Hepatic stellate cell (primary cell): ENCODE data around the gene FURIN.
"Not testable (repeated sequence)": the region's sequence is repeated elsewhere in the genome, so short reads cannot be mapped to it uniquely, and the experiment has no call there.

Experiments
- DNase-seq: peaks from one replicate; pipeline ENCODE4 v3.0.0; 2011; ENCODE audit warnings: low spot score

The FURIN gene

GRCh38 chr15:90844696-90845095 is 23.7 kb upstream of the FURIN start:
- no peak for DNase-seq

GRCh38 chr15:90845201-90845949 is 23.0 kb upstream of the FURIN start:
- peak; percentile 78 for DNase-seq

- not testable (repeated sequence) for DNase-seq
Observed at GRCh38 chr15:90849424-90849823, 19.0 kb upstream of the FURIN start.

GRCh38 chr15:90851114-90851513 is 17.3 kb upstream of the FURIN start:
- DNase-seq: no peak

- DNase-seq: no peak
Observed at GRCh38 chr15:90851940-90852339, 16.4 kb upstream of the FURIN start.

- DNase-seq: no peak
Observed at GRCh38 chr15:90855139-90855538, 13.2 kb upstream of the FURIN start.

GRCh38 chr15:90857337-90857736 is 11.1 kb upstream of the FURIN start:
- DNase-seq: no peak

GRCh38 chr15:90857883-90858443 is 10.4 kb upstream of the FURIN start:
- DNase-seq: no peak

- no peak for DNase-seq
Observed at GRCh38 chr15:90859234-90860131, 8.9 kb upstream of the FURIN start.

- no peak for DNase-seq
Observed at GRCh38 chr15:90860450-90860849, 7.9 kb upstream of the FURIN start.

- no peak for DNase-seq
Observed at GRCh38 chr15:90860942-90861675, 7.3 kb upstream of the FURIN start.

GRCh38 chr15:90862487-90862886 is 5.9 kb upstream of the FURIN start:
- no peak for DNase-seq

- no peak for DNase-seq
Observed at GRCh38 chr15:90862964-90863778, 5.2 kb upstream of the FURIN start.

- no peak for DNase-seq
Observed at GRCh38 chr15:90863987-90864386, 4.4 kb upstream of the FURIN start.

- no peak for DNase-seq
Observed at GRCh38 chr15:90864507-90864906, 3.9 kb upstream of the FURIN start.

- DNase-seq: no peak
Observed at GRCh38 chr15:90865702-90866101, 2.7 kb upstream of the FURIN start.

- DNase-seq: no peak
Observed at GRCh38 chr15:90866161-90866715, 2.1 kb upstream of the FURIN start.

- no peak for DNase-seq
Observed at GRCh38 chr15:90866800-90867199, 1.6 kb upstream of the FURIN start.

- no peak for DNase-seq
Observed at GRCh38 chr15:90869140-90869541, 753 bp downstream of the FURIN start.

GRCh38 chr15:90869601-90870353 is 1.4 kb downstream of the FURIN start:
- DNase-seq: peak; percentile 76
